ENCODE results near the gene CDNF. TPM values are rescaled to one million over a fixed set of nuclear protein-coding genes. Genes with fewer than 3 reads are reported as not detected.

Gene CDNF
- total RNA-seq, 1 experiment from 2014 or later = 1.2 TPM

DNA sequence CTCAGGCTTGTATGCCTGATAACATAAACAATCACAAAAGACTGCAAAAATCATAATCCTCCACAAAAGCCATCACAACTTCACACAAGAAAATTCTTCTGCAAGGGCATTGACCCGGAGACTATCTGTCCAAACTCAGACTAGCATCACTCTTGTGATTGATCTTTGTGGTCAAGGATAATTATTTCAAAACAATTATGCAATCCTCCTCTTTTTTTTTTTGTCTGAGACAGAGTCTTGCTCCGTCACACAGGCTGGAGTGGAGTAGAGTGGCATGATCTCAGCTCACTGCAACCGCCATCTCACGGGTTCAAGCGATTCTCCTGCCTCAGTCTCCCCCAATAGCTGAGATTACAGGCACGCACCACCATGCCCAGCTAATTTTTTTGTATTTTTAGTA lies 22.2 kb downstream of the CDNF start:
- no peaks in the 10 kb centered on the region for H3K79me2 ChIP-seq (ENCODE audit: low read length)
- H3K27me3 ChIP-seq (ENCODE audit: low read length) = no peaks in the 10 kb centered on the region
- no peaks in the 10 kb centered on the region for H3K9me2 ChIP-seq (replicated peaks; ENCODE audit: low read length)
- ChIA-PET CTCF (no interaction called here), POLR2A (ENCODE audit: unreplicated experiment) (no interaction called here)
- peaks cover 18% of the 10 kb centered on the region for H3K4me1 ChIP-seq (ENCODE audit: insufficient read depth, low read length)
- no peak overlapping the region for H3K27ac ChIP-seq (ENCODE audit: low read length)
- no peaks in the 10 kb centered on the region for H4K20me1 ChIP-seq (ENCODE audit: low read length)
- no peak overlapping the region for H3K4me3 ChIP-seq (ENCODE audit: low read length)
- no peaks in the 10 kb centered on the region for H3K36me3 ChIP-seq (ENCODE audit: low read depth, low read length)
- DNase-seq = no peak
- TF ChIP-seq EZH2phosphoT487 (IDR thresholded peaks at IDR 0.05; ENCODE audit: borderline replicate concordance, low read length) (no peak), EZH2 (IDR thresholded peaks at IDR 0.05; ENCODE audit: low read length, unreplicated experiment) (no peak)
- TF ChIP-seq, protein P1, sequence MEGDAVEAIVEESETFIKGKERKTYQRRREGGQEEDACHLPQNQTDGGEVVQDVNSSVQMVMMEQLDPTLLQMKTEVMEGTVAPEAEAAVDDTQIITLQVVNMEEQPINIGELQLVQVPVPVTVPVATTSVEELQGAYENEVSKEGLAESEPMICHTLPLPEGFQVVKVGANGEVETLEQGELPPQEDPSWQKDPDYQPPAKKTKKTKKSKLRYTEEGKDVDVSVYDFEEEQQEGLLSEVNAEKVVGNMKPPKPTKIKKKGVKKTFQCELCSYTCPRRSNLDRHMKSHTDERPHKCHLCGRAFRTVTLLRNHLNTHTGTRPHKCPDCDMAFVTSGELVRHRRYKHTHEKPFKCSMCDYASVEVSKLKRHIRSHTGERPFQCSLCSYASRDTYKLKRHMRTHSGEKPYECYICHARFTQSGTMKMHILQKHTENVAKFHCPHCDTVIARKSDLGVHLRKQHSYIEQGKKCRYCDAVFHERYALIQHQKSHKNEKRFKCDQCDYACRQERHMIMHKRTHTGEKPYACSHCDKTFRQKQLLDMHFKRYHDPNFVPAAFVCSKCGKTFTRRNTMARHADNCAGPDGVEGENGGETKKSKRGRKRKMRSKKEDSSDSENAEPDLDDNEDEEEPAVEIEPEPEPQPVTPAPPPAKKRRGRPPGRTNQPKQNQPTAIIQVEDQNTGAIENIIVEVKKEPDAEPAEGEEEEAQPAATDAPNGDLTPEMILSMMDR (conservative IDR thresholded peaks at IDR 0.05; ENCODE audit: low read depth, low read length) = no peak
- H2AFZ ChIP-seq (ENCODE audit: low read length) = no peak overlapping the region
- no peak overlapping the region for H3K4me2 ChIP-seq (ENCODE audit: low read length)
- BruUV-seq (replicated peaks) = no TSS peak
- no peak for ATAC-seq
- no peak overlapping the region for H3K9ac ChIP-seq (ENCODE audit: low read length)
- intact Hi-C loops (cut with micrococcal nuclease) = no loop called here
- no peaks in the 10 kb centered on the region for H3K9me3 ChIP-seq (ENCODE audit: low read length)
- H3F3A ChIP-seq (ENCODE audit: low read length, unreplicated experiment) = no peaks in the 10 kb centered on the region

DNA sequence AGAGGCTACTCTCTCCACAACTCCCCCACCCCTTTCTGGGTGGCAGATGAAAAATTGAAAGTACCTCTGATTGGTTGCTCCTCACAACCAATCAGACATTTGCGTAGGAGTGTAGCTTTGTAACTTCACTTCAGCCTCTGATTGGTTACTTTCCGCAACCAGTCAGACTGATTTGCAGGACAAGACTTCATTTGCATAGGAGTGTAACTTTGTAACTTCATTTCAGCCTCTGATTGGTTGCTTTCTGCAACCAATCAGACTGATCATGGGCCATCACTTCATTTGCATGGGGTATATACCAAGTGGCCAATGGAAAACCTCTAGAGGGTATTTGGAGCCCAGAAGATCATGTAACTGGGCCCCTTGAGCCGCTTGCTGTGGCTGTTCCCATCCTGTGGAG lies 25.6 kb downstream of the CDNF start:
- Histone ChIP-seq H3K27me3 (ENCODE audit: low read length) (no peaks in the 10 kb centered on the region), H3K4me1 (ENCODE audit: insufficient read depth, low read length) (peaks cover 6% of the 10 kb centered on the region; the same call in 1 of the 2 replicates), H3K36me3 (ENCODE audit: low read depth, low read length) (no peaks in the 10 kb centered on the region), H3K4me2 (ENCODE audit: low read length) (no peak overlapping the region), H3K27ac (ENCODE audit: low read length) (no peak overlapping the region), H4K20me1 (ENCODE audit: low read length) (no peaks in the 10 kb centered on the region), H3K9me2 (replicated peaks; ENCODE audit: low read length) (no peaks in the 10 kb centered on the region), H3K79me2 (ENCODE audit: low read length) (no peaks in the 10 kb centered on the region), H3K9ac (ENCODE audit: low read length) (no peak overlapping the region), H2AFZ (ENCODE audit: low read length) (no peak overlapping the region), H3F3A (ENCODE audit: low read length, unreplicated experiment) (no peaks in the 10 kb centered on the region), H3K4me3 (ENCODE audit: low read length) (no peak overlapping the region), H3K9me3 (ENCODE audit: low read length) (no peaks in the 10 kb centered on the region)
- no peak for DNase-seq
- ChIA-PET POLR2A (ENCODE audit: unreplicated experiment) (no interaction called here), CTCF (no interaction called here)
- BruUV-seq (replicated peaks) = no TSS peak
- ATAC-seq = no peak
- intact Hi-C loops (cut with micrococcal nuclease) = no loop called here
- TF ChIP-seq EZH2phosphoT487 (IDR thresholded peaks at IDR 0.05; ENCODE audit: borderline replicate concordance, low read length) (no peak), EZH2 (IDR thresholded peaks at IDR 0.05; ENCODE audit: low read length, unreplicated experiment) (no peak)
- TF ChIP-seq, protein P1 (conservative IDR thresholded peaks at IDR 0.05; ENCODE audit: low read depth, low read length) = no peak

DNA sequence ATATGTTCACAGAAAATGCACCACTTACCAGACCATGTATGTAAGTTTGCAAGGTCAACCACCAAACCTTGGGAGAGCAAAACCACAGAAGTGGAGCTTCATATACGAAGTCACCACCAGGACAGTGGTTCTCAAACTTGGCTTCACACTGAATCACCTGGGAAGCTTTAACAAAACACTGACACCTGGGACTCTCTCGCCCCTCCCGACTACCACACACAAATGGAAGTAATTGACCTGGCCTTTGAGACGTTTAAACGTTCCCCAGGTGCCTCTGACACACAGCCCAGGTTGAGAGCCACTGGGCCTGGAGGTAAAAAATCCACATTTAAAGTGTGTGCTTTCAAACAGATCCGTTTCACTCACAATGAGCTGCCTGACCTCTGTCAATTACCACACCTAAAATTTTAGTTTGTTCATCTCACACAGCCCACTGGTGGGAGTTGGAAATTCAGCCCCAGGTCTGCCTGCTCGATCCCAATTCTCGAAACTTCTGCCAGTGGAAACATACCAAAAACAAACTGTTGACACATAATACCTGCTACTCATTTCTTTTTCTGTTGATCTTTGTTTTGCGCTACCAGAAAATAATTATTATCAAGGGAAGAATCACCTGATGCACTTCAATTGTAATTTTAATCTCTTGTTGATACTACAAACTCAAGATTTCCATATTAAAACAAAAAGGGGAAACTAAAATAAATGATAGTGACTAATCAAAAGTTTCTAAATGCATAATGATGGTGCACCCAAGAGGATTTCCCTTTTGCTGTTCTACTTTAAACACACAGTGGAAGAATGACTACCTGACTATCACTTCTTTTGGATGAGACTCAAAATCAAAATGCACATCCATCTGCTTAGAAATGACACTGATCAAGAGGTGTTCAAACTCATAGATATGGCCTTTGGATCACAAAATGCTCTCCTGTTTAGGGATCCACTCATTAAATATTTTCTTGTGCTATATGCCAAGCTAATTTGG lies 26.6 kb downstream of the CDNF start:
- BruUV-seq (replicated peaks) = no TSS peak
- H3K36me3 ChIP-seq (ENCODE audit: low read depth, low read length) = no peaks in the 10 kb centered on the region
- CTCF ChIA-PET = no interaction called here
- no peaks in the 10 kb centered on the region for H3K9me3 ChIP-seq (ENCODE audit: low read length)
- H3K4me1 ChIP-seq (ENCODE audit: insufficient read depth, low read length) = peaks cover 6% of the 10 kb centered on the region; the same call in 1 of the 2 replicates
- ATAC-seq = no peak
- no peaks in the 10 kb centered on the region for H4K20me1 ChIP-seq (ENCODE audit: low read length)
- no peak for DNase-seq
- no peaks in the 10 kb centered on the region for H3F3A ChIP-seq (ENCODE audit: low read length, unreplicated experiment)
- no peaks in the 10 kb centered on the region for H3K79me2 ChIP-seq (ENCODE audit: low read length)
- H2AFZ ChIP-seq (ENCODE audit: low read length) = no peak overlapping the region
- H3K27ac ChIP-seq (ENCODE audit: low read length) = no peak overlapping the region
- intact Hi-C loops (cut with micrococcal nuclease) = no loop called here
- H3K9me2 ChIP-seq (replicated peaks; ENCODE audit: low read length) = no peaks in the 10 kb centered on the region
- no peak overlapping the region for H3K4me3 ChIP-seq (ENCODE audit: low read length)
- no peak overlapping the region for H3K9ac ChIP-seq (ENCODE audit: low read length)
- POLR2A ChIA-PET (ENCODE audit: unreplicated experiment) = no interaction called here
- H3K27me3 ChIP-seq (ENCODE audit: low read length) = no peaks in the 10 kb centered on the region
- H3K4me2 ChIP-seq (ENCODE audit: low read length) = no peak overlapping the region
- TF ChIP-seq, protein P1 (conservative IDR thresholded peaks at IDR 0.05; ENCODE audit: low read depth, low read length) = no peak
- no peak for TF ChIP-seq EZH2 (IDR thresholded peaks at IDR 0.05; ENCODE audit: low read length, unreplicated experiment)
- TF ChIP-seq EZH2phosphoT487 (IDR thresholded peaks at IDR 0.05; ENCODE audit: borderline replicate concordance, low read length) = no peak

Data from PC-3 (cell line).